NB4 (cell line): Measurements from ENCODE around the gene SGCD.

Experiments
- DNase-seq: peaks from one replicate; pipeline ENCODE4 v3.0.0; 2010; ENCODE audit warnings: low read depth
- H3K4me3 ChIP-seq: one replicate; pipeline ENCODE4 v1.5.1; 2011; ENCODE audit warnings: mild to moderate bottlenecking, low read depth, low read length, moderate library complexity
- MYC ChIP-seq: IDR thresholded peaks from 2 replicates; pipeline ENCODE4 v1.6.1; 2011; ENCODE audit warnings: low read depth, low read length
- POLR2A ChIP-seq: IDR thresholded peaks from 2 replicates; pipeline ENCODE4 v1.6.1; 2011; ENCODE audit warnings: mild to moderate bottlenecking; ENCODE audit not compliant: insufficient read length; ENCODE audit errors: extremely low read depth
- TF ChIP-seq, protein P1 (sequence below): IDR thresholded peaks from one replicate; pipeline ENCODE4 v1.5.1; 2012; ENCODE audit warnings: low read depth, low read length
- TF ChIP-seq, protein P2 (sequence below): IDR thresholded peaks from 2 replicates; pipeline ENCODE4 v1.6.1; 2011; ENCODE audit warnings: low read depth, low read length

Gene SGCD

DNA sequence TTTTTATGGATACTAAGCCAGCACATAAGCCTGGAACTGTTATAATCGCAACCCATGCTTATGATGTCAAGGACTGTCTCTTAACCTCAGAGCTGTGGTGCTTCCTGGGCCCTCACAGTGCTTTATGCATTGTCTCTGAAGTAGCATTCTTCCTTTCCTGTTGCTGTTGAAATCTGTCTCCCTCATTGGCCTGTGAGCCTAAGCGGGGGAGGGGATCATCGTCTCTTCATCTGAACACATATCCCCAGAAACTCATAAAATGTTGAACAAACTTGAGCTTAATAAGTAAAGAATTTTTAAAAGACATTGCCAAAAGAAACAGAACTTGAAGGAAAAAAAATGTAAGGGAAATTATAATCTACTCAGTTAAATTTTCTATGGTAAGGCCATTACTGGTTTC, 80.3 kb downstream of the SGCD start:
- H3K4me3 ChIP-seq = no peak overlapping the region
- no peak for DNase-seq
- no peak for TF ChIP-seq MYC
- TF ChIP-seq, protein P1, sequence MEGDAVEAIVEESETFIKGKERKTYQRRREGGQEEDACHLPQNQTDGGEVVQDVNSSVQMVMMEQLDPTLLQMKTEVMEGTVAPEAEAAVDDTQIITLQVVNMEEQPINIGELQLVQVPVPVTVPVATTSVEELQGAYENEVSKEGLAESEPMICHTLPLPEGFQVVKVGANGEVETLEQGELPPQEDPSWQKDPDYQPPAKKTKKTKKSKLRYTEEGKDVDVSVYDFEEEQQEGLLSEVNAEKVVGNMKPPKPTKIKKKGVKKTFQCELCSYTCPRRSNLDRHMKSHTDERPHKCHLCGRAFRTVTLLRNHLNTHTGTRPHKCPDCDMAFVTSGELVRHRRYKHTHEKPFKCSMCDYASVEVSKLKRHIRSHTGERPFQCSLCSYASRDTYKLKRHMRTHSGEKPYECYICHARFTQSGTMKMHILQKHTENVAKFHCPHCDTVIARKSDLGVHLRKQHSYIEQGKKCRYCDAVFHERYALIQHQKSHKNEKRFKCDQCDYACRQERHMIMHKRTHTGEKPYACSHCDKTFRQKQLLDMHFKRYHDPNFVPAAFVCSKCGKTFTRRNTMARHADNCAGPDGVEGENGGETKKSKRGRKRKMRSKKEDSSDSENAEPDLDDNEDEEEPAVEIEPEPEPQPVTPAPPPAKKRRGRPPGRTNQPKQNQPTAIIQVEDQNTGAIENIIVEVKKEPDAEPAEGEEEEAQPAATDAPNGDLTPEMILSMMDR = no peak
- TF ChIP-seq, protein P2, sequence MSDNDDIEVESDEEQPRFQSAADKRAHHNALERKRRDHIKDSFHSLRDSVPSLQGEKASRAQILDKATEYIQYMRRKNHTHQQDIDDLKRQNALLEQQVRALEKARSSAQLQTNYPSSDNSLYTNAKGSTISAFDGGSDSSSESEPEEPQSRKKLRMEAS = no peak
- no peak for TF ChIP-seq POLR2A

DNA sequence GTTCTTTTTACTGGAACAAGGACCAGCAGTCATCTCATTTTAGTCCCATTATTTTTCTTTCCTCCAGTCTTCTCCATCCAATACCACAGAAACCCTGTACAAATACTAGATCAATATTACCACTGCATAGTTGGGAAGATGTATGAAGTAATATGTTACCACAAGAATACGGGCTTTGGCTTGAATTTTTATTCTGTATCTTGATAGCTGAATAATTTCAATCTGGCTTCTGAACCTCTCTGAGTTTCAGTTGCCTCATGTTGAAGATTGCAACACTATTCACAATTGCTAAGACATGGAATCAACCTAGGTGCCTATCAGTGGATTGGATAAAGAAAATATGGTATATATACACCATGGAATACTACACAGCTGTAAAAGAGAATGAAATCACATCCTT, 82.9 kb downstream of the SGCD start:
- no peak for DNase-seq
- no peak for TF ChIP-seq MYC
- TF ChIP-seq, protein P1 = no peak
- no peak for TF ChIP-seq POLR2A
- TF ChIP-seq, protein P2 = no peak
- H3K4me3 ChIP-seq = no peak overlapping the region

DNA sequence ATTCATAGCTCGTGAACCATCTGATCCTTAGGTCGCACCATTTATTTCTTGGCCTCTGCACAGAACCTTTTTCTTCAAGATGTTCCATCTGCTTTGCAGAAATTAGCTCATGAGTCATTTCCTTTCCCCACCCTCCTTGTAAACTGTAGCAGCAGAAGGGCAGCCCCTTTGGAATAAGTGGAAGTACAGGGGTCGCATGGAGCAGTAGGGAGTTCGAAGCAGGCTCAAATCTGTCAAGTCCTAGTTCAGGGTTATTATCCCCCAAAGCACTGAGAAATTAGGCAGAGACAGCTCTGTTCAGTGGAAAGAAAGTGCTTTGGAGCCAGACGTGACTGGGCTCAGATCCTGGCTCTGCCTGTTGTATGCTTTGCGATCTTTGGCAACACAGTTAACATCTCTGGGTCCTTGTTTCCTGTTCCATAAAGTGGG, 84.2 kb downstream of the SGCD start:
- no peak overlapping the region for H3K4me3 ChIP-seq
- TF ChIP-seq, protein P1 = no peak
- TF ChIP-seq, protein P2 = no peak
- TF ChIP-seq MYC = no peak
- no peak for TF ChIP-seq POLR2A
- DNase-seq = peak; percentile 25

DNA sequence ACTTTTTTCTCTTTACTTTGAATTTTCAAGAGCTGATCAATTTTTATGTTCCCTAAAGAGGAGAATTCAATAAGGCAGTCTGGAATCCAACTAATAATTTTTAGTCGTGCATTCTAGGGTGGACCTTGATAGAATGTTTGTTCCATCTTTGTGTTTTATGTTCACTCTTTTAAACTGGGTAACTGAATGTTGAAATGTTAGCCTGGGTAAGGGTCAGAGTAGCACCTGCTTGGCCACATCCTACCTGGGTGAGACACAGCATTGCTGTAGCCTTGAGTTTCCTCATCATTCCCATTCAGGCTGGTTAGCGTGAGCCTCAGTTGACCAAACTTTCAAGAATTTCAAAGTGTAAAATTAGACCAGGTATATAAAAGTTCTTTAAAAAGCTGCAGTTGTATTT, 85.0 kb downstream of the SGCD start:
- no peak overlapping the region for H3K4me3 ChIP-seq
- TF ChIP-seq, protein P2 = no peak
- TF ChIP-seq MYC (no peak), POLR2A (no peak)
- TF ChIP-seq, protein P1 = no peak
- DNase-seq = no peak

DNA sequence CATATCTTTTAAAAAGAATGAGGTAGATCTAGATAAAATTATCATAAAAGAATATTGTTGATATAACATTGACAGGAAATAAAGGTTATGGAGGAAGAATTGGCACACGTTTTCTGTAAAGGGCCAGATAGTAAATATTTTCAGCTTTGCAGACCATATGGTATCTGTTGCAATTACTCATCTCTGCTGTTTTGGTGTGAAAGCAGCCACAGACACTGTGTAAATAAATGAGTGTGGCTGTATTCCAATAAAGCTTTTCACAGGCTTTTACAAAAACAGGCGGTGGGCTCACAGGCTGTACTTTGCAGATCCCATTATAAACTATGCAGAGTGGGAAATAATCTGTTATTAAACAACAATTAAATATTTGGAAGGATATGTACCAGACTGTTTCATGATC, 87.4 kb downstream of the SGCD start:
- TF ChIP-seq, protein P1 = no peak
- TF ChIP-seq, protein P2 = no peak
- TF ChIP-seq MYC (no peak), POLR2A (no peak)
- DNase-seq = no peak
- H3K4me3 ChIP-seq = no peak overlapping the region

DNA sequence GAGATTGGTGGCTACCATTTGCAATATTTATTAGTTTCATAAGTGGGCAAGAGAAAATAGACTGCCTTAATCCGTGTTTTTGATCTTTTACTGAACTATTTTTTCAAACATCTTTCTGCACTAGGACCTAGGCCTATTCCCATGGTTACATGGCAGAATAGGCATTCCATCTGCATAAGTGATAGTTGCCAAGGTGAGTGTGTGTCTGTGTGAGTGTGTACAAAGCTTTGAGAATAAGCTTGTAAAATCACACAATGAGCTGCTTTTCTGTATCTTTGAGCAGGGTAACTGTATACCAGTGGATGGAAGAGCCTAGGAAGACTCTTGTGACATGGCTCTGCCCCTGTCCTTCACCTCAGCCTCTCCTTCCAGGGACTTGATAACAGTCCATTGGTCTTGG, 92.7 kb downstream of the SGCD start:
- no peak for DNase-seq
- TF ChIP-seq, protein P2 = no peak
- TF ChIP-seq MYC (no peak), POLR2A (no peak)
- TF ChIP-seq, protein P1 = no peak
- no peak overlapping the region for H3K4me3 ChIP-seq
